GM06990 (cell line): ENCODE measurements around the gene DLG2.

Experiments
- DNase-seq: peaks from one replicate; pipeline ENCODE4 v3.0.0-alpha.2; 2011; ENCODE audit not compliant: insufficient read length; ENCODE audit errors: extremely low read depth
- H3K27me3 ChIP-seq: replicated peaks from 2 replicates; pipeline ENCODE4 v1.6.0; 2011; ENCODE audit warnings: low read length; ENCODE audit not compliant: control insufficient read depth, insufficient read depth
- H3K36me3 ChIP-seq: 2 replicates; pipeline ENCODE4 v1.5.1; 2011; ENCODE audit warnings: low read length; ENCODE audit not compliant: control insufficient read depth, insufficient read depth
- H3K4me3 ChIP-seq: replicated peaks from 2 replicates; pipeline ENCODE4 v1.5.1; 2011; ENCODE audit warnings: low read depth, mild to moderate bottlenecking, control low read depth, low read length
- CTCF ChIP-seq: IDR thresholded peaks from 2 replicates; pipeline ENCODE4 v1.5.1; 2011; ENCODE audit warnings: low read length, control low read depth, mild to moderate bottlenecking, inconsistent platforms; ENCODE audit not compliant: insufficient read depth, poor library complexity, severe bottlenecking

Gene DLG2

GRCh38 chr11:84830372-84830771 is 796.8 kb downstream of the DLG2 start:
- no peak for DNase-seq
- no peak overlapping the region for H3K4me3 ChIP-seq

GRCh38 chr11:84829162-84829561 is 798.0 kb downstream of the DLG2 start:
- no peak for DNase-seq
- no peak for TF ChIP-seq CTCF
- no peak overlapping the region for H3K4me3 ChIP-seq
- no peaks in the 10 kb centered on the region for H3K36me3 ChIP-seq
- no peaks in the 10 kb centered on the region for H3K27me3 ChIP-seq

More at GRCh38 chr11:84830372-84830771, 796.8 kb downstream of the DLG2 start:
- no peak for TF ChIP-seq CTCF
- Histone ChIP-seq H3K27me3 (no peaks in the 10 kb centered on the region), H3K36me3 (no peaks in the 10 kb centered on the region)

- H3K4me3 ChIP-seq = no peak overlapping the region
- no peak for DNase-seq
- no peak for TF ChIP-seq CTCF
- H3K36me3 ChIP-seq = no peaks in the 10 kb centered on the region
- H3K27me3 ChIP-seq = no peaks in the 10 kb centered on the region
Measured at GRCh38 chr11:84828616-84829015, 798.5 kb downstream of the DLG2 start.

- Histone ChIP-seq H3K4me3 (no peak overlapping the region), H3K36me3 (no peaks in the 10 kb centered on the region)
Measured at GRCh38 chr11:84825106-84825660, 802.0 kb downstream of the DLG2 start.

GRCh38 chr11:84824624-84825023 is 802.5 kb downstream of the DLG2 start:
- no peaks in the 10 kb centered on the region for H3K27me3 ChIP-seq
- no peaks in the 10 kb centered on the region for H3K36me3 ChIP-seq
- no peak for DNase-seq
- TF ChIP-seq CTCF = no peak
- no peak overlapping the region for H3K4me3 ChIP-seq

More at GRCh38 chr11:84825106-84825660, 802.0 kb downstream of the DLG2 start:
- no peak for TF ChIP-seq CTCF
- DNase-seq = no peak
- no peaks in the 10 kb centered on the region for H3K27me3 ChIP-seq

GRCh38 chr11:84819537-84819936 is 807.6 kb downstream of the DLG2 start:
- DNase-seq = no peak
- Histone ChIP-seq H3K27me3 (no peaks in the 10 kb centered on the region), H3K36me3 (no peaks in the 10 kb centered on the region), H3K4me3 (no peak overlapping the region)
- no peak for TF ChIP-seq CTCF
